ENCODE results near the gene LRRTM4.

GRCh38 chr2:77081597-77081996 lies 440.6 kb downstream of the LRRTM4 start:
- TF ChIP-seq CTCF (IDR thresholded peaks at IDR 0.05; ENCODE audit: low read length) (no peak), EZH2 (IDR thresholded peaks at IDR 0.05; ENCODE audit: borderline replicate concordance, low read length) (no peak)

Measured in OCI-LY1 (cell line).